NB4 (cell line): ENCODE measurements around the gene SHC1.

Source experiments
- DNase-seq: peaks from one replicate; pipeline ENCODE4 v3.0.0; 2010; ENCODE audit warnings: low read depth
- H3K4me3 ChIP-seq: one replicate; pipeline ENCODE4 v1.5.1; 2011; ENCODE audit warnings: mild to moderate bottlenecking, low read depth, low read length, moderate library complexity
- MYC ChIP-seq: IDR thresholded peaks from 2 replicates; pipeline ENCODE4 v1.6.1; 2011; ENCODE audit warnings: low read depth, low read length
- POLR2A ChIP-seq: IDR thresholded peaks from 2 replicates; pipeline ENCODE4 v1.6.1; 2011; ENCODE audit warnings: mild to moderate bottlenecking; ENCODE audit not compliant: insufficient read length; ENCODE audit errors: extremely low read depth
- TF ChIP-seq, protein P1 (sequence below): IDR thresholded peaks from one replicate; pipeline ENCODE4 v1.5.1; 2012; ENCODE audit warnings: low read depth, low read length
- TF ChIP-seq, protein P2 (sequence below): IDR thresholded peaks from 2 replicates; pipeline ENCODE4 v1.6.1; 2011; ENCODE audit warnings: low read depth, low read length

SHC1 gene

GRCh38 chr1:154938604-154939399 lies 31.7 kb downstream of the SHC1 start:
- TF ChIP-seq MYC (no peak), POLR2A (no peak)
- TF ChIP-seq, protein P1, sequence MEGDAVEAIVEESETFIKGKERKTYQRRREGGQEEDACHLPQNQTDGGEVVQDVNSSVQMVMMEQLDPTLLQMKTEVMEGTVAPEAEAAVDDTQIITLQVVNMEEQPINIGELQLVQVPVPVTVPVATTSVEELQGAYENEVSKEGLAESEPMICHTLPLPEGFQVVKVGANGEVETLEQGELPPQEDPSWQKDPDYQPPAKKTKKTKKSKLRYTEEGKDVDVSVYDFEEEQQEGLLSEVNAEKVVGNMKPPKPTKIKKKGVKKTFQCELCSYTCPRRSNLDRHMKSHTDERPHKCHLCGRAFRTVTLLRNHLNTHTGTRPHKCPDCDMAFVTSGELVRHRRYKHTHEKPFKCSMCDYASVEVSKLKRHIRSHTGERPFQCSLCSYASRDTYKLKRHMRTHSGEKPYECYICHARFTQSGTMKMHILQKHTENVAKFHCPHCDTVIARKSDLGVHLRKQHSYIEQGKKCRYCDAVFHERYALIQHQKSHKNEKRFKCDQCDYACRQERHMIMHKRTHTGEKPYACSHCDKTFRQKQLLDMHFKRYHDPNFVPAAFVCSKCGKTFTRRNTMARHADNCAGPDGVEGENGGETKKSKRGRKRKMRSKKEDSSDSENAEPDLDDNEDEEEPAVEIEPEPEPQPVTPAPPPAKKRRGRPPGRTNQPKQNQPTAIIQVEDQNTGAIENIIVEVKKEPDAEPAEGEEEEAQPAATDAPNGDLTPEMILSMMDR: no peak
- TF ChIP-seq, protein P2, sequence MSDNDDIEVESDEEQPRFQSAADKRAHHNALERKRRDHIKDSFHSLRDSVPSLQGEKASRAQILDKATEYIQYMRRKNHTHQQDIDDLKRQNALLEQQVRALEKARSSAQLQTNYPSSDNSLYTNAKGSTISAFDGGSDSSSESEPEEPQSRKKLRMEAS: no peak
- DNase-seq: no peak
- no peak overlapping the region for H3K4me3 ChIP-seq

DNA sequence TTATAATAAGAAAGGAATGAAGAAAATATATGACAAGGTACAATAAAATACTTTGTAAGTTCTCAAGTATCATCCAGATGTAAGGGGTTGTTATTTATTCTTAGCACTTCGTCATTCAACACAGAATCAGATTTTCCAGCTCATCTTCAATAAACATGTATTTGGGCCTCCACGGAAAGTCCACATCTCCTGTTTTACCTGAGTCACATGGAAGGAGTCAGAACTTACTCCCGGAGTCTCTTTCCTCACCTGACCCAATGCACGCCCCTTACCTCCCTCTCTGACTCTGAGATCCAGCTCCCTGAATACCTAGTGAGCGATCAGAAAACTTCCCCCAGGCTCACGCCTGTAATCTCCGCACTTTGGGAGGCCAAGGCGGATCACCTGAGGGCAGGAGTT lies 32.6 kb downstream of the SHC1 start:
- no peak for TF ChIP-seq POLR2A
- TF ChIP-seq MYC: no peak
- TF ChIP-seq, protein P2: no peak
- TF ChIP-seq, protein P1: no peak
- DNase-seq: no peak
- peak overlapping the region; percentile 78 for H3K4me3 ChIP-seq

- TF ChIP-seq POLR2A (peak; percentile 36), MYC (peak; percentile 34)
- TF ChIP-seq, protein P2: peak; percentile 59
- TF ChIP-seq, protein P1: no peak
- H3K4me3 ChIP-seq: peak overlapping the region; percentile 78
- DNase-seq: peak; percentile 94
Measured at GRCh38 chr1:154937085-154937987, 33.2 kb downstream of the SHC1 start.

DNA sequence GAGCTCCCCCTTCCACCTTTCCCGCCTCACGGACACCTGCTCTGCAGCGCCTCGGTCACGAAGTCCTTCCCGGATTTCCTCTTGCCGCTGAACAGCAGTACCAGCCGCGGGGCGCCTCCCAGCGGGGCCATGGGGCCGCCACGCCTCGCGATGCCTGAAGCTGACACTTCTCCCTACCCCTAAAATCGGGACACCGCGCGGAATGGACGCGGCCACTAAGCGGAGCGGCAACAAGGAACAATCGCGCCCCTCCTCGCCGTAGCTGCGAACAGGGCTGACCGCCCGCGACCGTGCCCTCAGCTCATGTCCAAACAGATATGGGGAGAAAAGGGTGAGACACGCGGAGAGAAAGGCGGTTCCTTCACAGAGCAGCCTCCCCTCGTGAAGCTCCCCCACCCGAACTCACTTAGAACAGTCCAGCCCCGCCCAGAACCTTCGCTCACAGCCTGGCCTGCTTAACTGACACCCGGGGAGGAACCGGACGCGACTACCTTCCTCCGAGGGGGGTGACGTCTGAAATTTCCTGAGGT lies 33.9 kb downstream of the SHC1 start, which contains the start of gene PMVK:
Gene PMVK, minus strand, starts transcription at position 165 of the 530 bp plus-strand sequence. Its CDS starts 34 bp downstream, at position 131.
- H3K4me3 ChIP-seq: peak within 1 kb of the TSS; percentile 78
- DNase-seq: peak; percentile 96
- TF ChIP-seq POLR2A (peak; percentile 77), MYC (peak; percentile 89)
- TF ChIP-seq, protein P1: peak; percentile 25
- TF ChIP-seq, protein P2: peak; percentile 96

DNA sequence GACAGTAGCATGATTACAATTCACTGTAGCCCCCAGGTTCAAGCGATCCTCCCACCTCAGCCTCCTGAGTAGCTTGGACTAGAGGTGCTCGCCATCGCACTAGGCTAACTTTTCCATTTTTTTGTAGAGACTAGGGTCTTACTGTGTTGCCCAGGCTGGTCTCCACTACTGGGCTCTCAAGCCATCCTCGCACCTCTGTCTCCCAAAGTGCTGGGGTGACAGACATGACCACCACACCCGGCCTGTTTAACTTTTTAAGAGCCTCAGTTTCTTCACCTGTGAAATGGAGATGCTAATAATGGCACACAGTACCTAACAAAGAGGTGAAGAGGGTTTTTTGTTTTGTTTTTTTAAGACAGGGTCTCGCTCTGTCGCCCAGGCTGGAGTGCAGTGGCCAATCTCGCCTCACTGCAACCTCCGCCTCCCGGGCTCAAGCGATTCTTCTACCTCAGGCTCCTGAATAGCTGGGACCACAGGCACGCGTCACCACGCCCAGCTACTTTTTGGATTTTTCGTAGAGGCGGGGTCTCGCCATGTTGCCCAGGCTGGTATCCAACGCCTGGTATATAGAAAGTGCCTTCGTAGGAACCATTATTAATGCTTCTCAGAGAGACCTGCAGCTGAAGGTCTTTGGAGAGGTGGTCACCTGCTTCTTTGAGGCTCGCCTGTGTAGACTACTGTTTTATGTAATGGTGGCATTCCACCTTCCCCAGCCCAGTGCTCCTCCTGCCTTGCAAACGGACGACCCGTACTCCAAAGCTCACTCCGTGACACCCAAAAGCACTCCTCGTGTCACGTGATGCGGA lies 34.6 kb downstream of the SHC1 start:
- TF ChIP-seq MYC (no peak), POLR2A (no peak)
- TF ChIP-seq, protein P1: no peak
- TF ChIP-seq, protein P2: no peak
- H3K4me3 ChIP-seq: peak overlapping the region; percentile 78
- DNase-seq: no peak
